ENCODE data around the gene HMSD. TPM values are rescaled to one million over a fixed set of nuclear protein-coding genes. Genes with fewer than 3 reads are reported as not detected.

The HMSD gene
- total and polyA plus RNA-seq, 8 donors = 0.08 to 3.2 (median 0.33) TPM; not detected in 4

DNA sequence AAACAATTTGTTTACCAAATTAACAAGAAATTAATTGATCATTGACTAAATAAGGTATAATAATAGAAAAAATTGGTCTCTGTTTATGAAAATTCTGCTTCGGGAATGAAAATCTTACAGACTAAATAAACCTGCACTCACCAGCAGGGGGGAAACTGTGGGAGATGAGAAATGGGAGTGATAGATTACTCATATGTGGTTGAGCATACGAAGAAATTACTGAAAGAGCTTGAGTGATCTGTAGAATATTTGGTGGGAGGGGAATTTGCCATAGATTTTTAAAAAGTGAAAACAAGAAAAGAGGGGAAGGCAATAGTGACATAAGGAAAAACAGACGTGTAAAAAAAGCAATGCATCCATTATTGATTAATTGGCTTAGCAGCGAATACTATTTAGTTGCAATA, 2.2 kb downstream of the HMSD start:
- Histone ChIP-seq H3K4me1 (no peaks in the 10 kb centered on the region), H3K27me3 (no peaks in the 10 kb centered on the region), H3K4me3 (no peak overlapping the region), H3K9me3 (no peaks in the 10 kb centered on the region), H3K36me3 (no peaks in the 10 kb centered on the region), H3K27ac (no peak overlapping the region)
- ATAC-seq (no peak), DNase-seq (no peak), FAIRE-seq (no peak)
- intact Hi-C loops (cut with DNase I) = no loop called here
- TF ChIP-seq, protein P1, sequence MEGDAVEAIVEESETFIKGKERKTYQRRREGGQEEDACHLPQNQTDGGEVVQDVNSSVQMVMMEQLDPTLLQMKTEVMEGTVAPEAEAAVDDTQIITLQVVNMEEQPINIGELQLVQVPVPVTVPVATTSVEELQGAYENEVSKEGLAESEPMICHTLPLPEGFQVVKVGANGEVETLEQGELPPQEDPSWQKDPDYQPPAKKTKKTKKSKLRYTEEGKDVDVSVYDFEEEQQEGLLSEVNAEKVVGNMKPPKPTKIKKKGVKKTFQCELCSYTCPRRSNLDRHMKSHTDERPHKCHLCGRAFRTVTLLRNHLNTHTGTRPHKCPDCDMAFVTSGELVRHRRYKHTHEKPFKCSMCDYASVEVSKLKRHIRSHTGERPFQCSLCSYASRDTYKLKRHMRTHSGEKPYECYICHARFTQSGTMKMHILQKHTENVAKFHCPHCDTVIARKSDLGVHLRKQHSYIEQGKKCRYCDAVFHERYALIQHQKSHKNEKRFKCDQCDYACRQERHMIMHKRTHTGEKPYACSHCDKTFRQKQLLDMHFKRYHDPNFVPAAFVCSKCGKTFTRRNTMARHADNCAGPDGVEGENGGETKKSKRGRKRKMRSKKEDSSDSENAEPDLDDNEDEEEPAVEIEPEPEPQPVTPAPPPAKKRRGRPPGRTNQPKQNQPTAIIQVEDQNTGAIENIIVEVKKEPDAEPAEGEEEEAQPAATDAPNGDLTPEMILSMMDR (IDR thresholded peaks at IDR 0.05) = no peak
- 73 to 74% methylated on average over 4 of the region's 4 CpGs for WGBS, 2 donors

- no peak overlapping the region for H3K4me3 ChIP-seq
- H3K9me3 ChIP-seq = no peaks in the 10 kb centered on the region
- intact Hi-C loops (cut with DNase I) = no loop called here
- ATAC-seq (no peak), FAIRE-seq (no peak), DNase-seq (no peak)
- TF ChIP-seq, protein P1 (IDR thresholded peaks at IDR 0.05) = no peak
- no peaks in the 10 kb centered on the region for H3K4me1 ChIP-seq
- WGBS, 2 donors = 59 to 68% methylated on average over 5 of the region's 5 CpGs
- H3K36me3 ChIP-seq = no peaks in the 10 kb centered on the region
- no peak overlapping the region for H3K27ac ChIP-seq
- no peaks in the 10 kb centered on the region for H3K27me3 ChIP-seq
Measured at GRCh38 chr18:63953811-63954210, 4.7 kb downstream of the HMSD start.

DNA sequence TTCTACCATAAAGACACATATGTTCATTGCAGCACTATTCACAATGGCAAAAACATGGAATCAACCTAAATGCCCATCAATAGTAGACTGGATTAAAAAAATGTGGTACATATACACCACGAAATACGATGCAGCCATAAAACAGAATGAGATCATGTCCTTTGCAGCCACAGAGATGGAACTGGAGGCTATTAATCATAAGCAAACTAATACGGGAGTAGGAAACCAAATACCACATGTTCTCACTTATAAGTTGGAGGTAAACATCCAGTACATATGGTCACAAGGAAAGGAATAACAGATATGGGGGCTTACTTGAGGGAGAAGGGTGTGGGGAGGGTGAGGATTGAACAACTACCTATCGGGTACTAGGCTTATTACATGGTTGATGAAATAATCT, 7.7 kb downstream of the HMSD start:
- no peak overlapping the region for H3K27ac ChIP-seq
- DNase-seq = no peak
- no peak overlapping the region for H3K4me3 ChIP-seq
- H3K36me3 ChIP-seq = no peaks in the 10 kb centered on the region
- no peaks in the 10 kb centered on the region for H3K27me3 ChIP-seq
- ATAC-seq = no peak
- intact Hi-C loops (cut with DNase I) = no loop called here
- TF ChIP-seq, protein P1 (IDR thresholded peaks at IDR 0.05) = no peak
- H3K4me1 ChIP-seq = no peaks in the 10 kb centered on the region
- WGBS, 2 donors = 60 to 69% methylated on average over 4 of the region's 4 CpGs
- H3K9me3 ChIP-seq = no peaks in the 10 kb centered on the region
- no peak for FAIRE-seq

DNA sequence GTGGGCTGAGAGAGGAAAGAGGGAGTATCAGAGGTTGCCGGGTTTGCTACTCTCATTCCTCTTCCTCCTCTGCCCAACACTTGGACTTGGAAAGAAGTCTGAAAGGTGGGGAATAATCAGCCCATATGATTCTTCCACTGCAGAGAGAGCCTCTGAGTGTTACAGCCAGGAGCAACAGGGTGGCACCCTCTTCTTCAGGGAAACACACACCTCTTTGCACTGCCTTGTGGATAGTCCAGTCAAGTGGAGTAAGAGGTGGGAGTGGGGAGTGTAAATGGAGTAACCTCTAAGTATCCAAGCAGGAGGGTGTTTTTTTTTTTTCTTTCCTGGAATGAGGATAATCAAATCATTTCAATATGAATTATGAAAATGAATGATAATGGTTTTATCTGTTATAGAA, 11.8 kb downstream of the HMSD start:
- ATAC-seq (no peak), FAIRE-seq (no peak)
- 50 to 68% methylated on average over 1 of the region's 1 CpG for WGBS, 2 donors

DNA sequence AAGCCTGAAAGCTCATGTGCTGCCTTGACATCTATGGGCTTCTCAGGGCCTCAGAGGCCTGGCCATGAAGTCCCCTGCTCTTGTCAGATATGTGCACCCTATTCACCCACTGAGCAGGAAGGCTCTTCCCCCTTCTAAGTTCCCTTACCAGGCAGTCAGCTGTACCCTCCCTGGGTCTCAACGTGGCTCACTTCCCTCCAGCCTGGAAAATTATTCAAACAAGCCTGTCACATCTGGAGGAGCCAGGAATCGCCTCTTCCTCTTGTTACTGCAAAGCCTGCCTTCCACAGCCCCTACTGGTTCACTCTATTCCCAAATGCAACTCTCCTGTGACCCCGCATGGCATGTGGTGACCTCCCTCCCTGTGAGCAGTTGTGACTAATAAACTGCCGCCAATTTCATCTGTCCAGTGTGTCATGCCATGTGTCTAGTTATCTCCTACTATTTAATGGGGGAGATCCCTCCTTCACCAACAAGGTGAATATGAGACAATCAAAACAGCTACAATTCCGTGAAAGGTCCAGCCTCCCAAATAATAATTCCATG, 12.4 kb downstream of the HMSD start:
- FAIRE-seq (no peak), DNase-seq (no peak), ATAC-seq (peak in 1 of 4 donors; percentile 14)
- intact Hi-C loops (cut with DNase I) = no loop called here
- H3K27ac ChIP-seq = no peak overlapping the region
- no peaks in the 10 kb centered on the region for H3K4me1 ChIP-seq
- WGBS, 2 donors = 61 to 72% methylated on average over 5 of the region's 5 CpGs
- H3K36me3 ChIP-seq = no peaks in the 10 kb centered on the region
- no peaks in the 10 kb centered on the region for H3K9me3 ChIP-seq
- TF ChIP-seq, protein P1 (IDR thresholded peaks at IDR 0.05) = no peak
- no peaks in the 10 kb centered on the region for H3K27me3 ChIP-seq
- H3K4me3 ChIP-seq = no peak overlapping the region

More for the DNA sequence above, 11.8 kb downstream of the HMSD start:
- no peak overlapping the region for H3K27ac ChIP-seq
- no peaks in the 10 kb centered on the region for H3K27me3 ChIP-seq
- no peaks in the 10 kb centered on the region for H3K4me1 ChIP-seq
- H3K9me3 ChIP-seq = no peaks in the 10 kb centered on the region
- no peak for DNase-seq
- TF ChIP-seq, protein P1 (IDR thresholded peaks at IDR 0.05) = no peak
- intact Hi-C loops (cut with DNase I) = no loop called here
- no peak overlapping the region for H3K4me3 ChIP-seq
- no peaks in the 10 kb centered on the region for H3K36me3 ChIP-seq

Data from pancreas (tissue), 10 donors.